Hepatocyte (in vitro differentiated cells): ENCODE data around the gene TENT5C.

Experiments used
- CTCF ChIP-seq: fragments of 200-600 bp; sonication (generic); IDR thresholded peaks from 2 replicates; pipeline ENCODE4 v1.5.1; 2016; ENCODE audit warnings: antibody characterized with exemption, mild to moderate bottlenecking; ENCODE audit not compliant: poor library complexity
- EZH2 ChIP-seq: fragments of 200-600 bp; sonication (generic); IDR thresholded peaks from 2 replicates; pipeline ENCODE4 v1.6.1; 2016; ENCODE audit warnings: antibody characterized with exemption, mild to moderate bottlenecking, borderline replicate concordance

GRCh38 chr1:117650840-117651568, 45.2 kb downstream of the TENT5C start:
- no peak for TF ChIP-seq CTCF
- TF ChIP-seq EZH2: no peak
